Coronary artery (tissue), 2 donors: ENCODE measurements around the gene MORN1.

ENCODE experiments used
- DNase-seq: peaks from one replicate; pipeline ENCODE4 v3.0.0-alpha.2; 2017; ENCODE audit warnings: low spot score
- H3K27ac ChIP-seq, 2 donors: fragments of 200-600 bp; sonication (generic); one replicate each; pipeline ENCODE4 v1.5.1; 2016 to 2019
- H3K4me3 ChIP-seq: fragments of 200-600 bp; sonication (generic); 2 replicates; pipeline ENCODE4 v1.5.1; 2016; ENCODE audit warnings: mild to moderate bottlenecking, moderate library complexity
- TF ChIP-seq, protein P1 (sequence below): fragments of 200-600 bp; sonication (generic); IDR thresholded peaks from one replicate; pipeline ENCODE4 v1.5.1; 2019; ENCODE audit warnings: antibody characterized with exemption

The MORN1 gene

GRCh38 chr1:2312160-2312514 lies 79.2 kb downstream of the MORN1 start:
- TF ChIP-seq, protein P1, sequence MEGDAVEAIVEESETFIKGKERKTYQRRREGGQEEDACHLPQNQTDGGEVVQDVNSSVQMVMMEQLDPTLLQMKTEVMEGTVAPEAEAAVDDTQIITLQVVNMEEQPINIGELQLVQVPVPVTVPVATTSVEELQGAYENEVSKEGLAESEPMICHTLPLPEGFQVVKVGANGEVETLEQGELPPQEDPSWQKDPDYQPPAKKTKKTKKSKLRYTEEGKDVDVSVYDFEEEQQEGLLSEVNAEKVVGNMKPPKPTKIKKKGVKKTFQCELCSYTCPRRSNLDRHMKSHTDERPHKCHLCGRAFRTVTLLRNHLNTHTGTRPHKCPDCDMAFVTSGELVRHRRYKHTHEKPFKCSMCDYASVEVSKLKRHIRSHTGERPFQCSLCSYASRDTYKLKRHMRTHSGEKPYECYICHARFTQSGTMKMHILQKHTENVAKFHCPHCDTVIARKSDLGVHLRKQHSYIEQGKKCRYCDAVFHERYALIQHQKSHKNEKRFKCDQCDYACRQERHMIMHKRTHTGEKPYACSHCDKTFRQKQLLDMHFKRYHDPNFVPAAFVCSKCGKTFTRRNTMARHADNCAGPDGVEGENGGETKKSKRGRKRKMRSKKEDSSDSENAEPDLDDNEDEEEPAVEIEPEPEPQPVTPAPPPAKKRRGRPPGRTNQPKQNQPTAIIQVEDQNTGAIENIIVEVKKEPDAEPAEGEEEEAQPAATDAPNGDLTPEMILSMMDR, result no peak
- H3K27ac ChIP-seq, result peak overlapping the region; percentile 84 to 93
- no peak overlapping the region for H3K4me3 ChIP-seq
- DNase-seq, result no peak

DNA sequence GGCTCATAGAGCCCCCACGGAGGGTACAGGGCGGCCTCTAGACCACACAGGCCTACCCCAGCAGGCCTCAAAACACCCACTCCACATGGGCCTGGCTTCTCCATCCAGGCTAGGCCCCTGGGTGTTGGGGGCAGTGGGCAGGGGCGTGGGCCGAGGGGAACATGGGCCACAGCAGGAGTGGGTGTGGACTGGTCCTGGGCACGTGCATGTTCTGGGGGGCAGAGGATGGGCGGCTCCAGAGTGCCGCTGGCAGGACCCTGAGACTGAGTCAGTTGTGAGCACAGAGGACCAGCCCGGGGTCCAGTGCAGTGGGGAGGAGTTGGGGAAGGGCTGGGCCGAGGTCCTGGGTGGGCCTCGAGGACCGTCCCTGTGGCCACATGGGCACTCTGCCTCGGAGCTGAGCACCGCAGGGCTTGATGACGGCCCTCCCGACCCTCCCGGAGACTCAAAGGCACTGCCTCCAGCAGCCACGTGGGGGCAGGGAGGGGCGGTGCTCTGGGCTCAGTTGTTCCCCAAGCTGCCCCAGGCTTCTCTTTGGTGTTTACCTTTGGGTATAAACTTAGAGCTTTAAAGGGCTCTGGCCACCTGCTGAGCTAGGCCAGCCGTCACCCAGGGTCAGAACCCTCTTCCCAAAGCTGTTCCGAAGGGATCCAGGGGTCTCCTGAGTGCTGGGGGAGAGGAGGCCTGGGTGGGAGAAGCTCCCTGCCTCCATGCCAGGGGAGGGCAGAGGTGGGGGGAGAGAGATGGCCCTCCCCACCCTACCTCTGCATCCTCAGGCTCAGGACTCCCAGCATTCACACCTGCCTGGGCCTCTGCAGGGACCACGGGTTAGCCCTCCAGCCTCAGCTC lies 79.9 kb downstream of the MORN1 start:
- Histone ChIP-seq H3K27ac (peak overlapping the region; percentile 84 to 93), H3K4me3 (no peak overlapping the region)
- TF ChIP-seq, protein P1, result peak; percentile 34
- DNase-seq, result no peak

- Histone ChIP-seq H3K27ac (peak overlapping the region; percentile 84 to 93), H3K4me3 (no peak overlapping the region)
- TF ChIP-seq, protein P1, result no peak
- DNase-seq, result no peak
These were observed 80.8 kb downstream of the MORN1 start for GRCh38 chr1:2310332-2311183.

DNA sequence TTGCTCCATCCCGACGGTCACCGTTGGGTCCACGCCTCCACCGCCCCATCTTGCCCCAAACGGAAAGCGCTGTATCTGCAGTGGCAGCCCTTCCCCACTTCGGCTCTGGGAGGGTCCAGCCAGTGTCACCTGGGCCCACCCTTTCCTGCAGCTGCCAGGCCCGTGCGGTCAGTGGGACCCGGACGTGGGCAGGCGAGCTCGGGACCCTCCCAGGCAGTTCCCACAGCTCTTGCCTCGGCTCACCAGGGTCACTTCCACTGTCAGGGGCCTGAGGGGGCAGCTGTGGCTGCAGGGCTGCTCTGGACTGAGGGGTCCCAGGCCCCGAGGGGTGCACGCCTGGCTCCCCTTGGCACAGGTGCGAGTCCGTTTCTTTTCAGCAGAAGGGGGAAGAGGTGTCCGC lies 82.5 kb downstream of the MORN1 start:
- TF ChIP-seq, protein P1, result no peak
- H3K4me3 ChIP-seq, result no peak overlapping the region
- DNase-seq, result no peak
- no peak overlapping the region for H3K27ac ChIP-seq

DNA sequence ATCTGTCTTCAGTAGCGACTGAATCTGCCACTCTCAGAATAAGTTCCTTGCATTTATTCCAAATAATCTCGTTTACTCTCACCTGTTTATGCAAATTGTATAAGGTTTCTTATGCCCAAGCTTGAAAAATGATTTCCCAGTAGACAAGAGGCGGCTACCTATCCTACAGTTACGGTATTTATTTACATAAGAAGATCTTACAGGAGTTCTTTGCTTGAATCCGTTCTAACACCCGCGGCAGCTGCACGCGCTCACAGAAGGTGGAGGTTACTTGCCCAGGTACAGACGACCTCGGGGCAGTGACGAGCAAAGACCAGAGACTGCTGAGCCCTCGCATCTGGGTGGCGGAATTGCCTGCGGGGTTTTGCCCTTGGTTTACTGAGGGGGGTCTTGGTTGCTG lies 83.4 kb downstream of the MORN1 start:
- no peak for DNase-seq
- Histone ChIP-seq H3K27ac (no peak overlapping the region), H3K4me3 (no peak overlapping the region)
- TF ChIP-seq, protein P1, result no peak

GRCh38 chr1:2307064-2307605 lies 84.2 kb downstream of the MORN1 start:
- no peak overlapping the region for H3K4me3 ChIP-seq
- no peak overlapping the region for H3K27ac ChIP-seq
- TF ChIP-seq, protein P1, result no peak
- no peak for DNase-seq
